HUES48 (cell line): ENCODE measurements around the gene RHAG.

Source experiments
- H3K27ac ChIP-seq: one replicate; pipeline ENCODE4 v1.7.0; 2013; ENCODE audit warnings: low read depth, low read length, inconsistent platforms
- H3K27me3 ChIP-seq: 2 replicates; pipeline ENCODE4 v1.6.1; 2013; ENCODE audit warnings: mild to moderate bottlenecking, low read length; ENCODE audit not compliant: control insufficient read depth, insufficient read depth
- H3K36me3 ChIP-seq: 2 replicates; pipeline ENCODE4 v1.6.1; 2013; ENCODE audit warnings: low read length; ENCODE audit not compliant: control insufficient read depth, insufficient read depth
- H3K4me1 ChIP-seq: 2 replicates; pipeline ENCODE4 v1.6.1; 2013; ENCODE audit warnings: mild to moderate bottlenecking, low read length; ENCODE audit not compliant: control insufficient read depth, insufficient read depth
- H3K4me3 ChIP-seq: 2 replicates; pipeline ENCODE4 v1.5.1; 2013; ENCODE audit warnings: mild to moderate bottlenecking, low read depth, low read length
- H3K9ac ChIP-seq: 2 replicates; pipeline ENCODE4 v1.6.1; 2013; ENCODE audit warnings: mild to moderate bottlenecking, low read depth, low read length, moderate library complexity
- H3K9me3 ChIP-seq: 2 replicates; pipeline ENCODE4 v1.6.1; 2013; ENCODE audit warnings: low read length; ENCODE audit not compliant: control insufficient read depth, insufficient read depth

Gene RHAG

DNA sequence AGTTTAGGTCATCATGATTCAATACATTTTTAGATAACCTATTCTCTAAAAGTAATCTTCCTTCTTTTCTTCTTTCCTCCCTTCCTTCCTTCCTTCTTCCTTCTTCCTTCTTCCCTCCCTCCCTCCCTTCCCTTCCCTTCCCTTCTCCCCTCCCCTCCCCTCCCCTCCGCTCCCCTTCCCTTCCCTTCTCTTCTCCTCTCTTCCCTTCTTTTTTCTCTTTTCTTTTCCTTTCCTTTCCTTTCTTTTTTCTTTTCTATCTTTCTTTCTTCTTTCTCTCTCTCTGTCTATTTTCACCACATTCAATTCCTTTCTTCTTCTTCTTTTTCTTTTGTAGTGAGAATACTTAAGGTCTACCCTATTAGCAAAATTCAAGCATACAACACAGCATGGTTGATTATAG, 17.3 kb upstream of the RHAG start:
- Histone ChIP-seq H3K27me3 (no peaks in the 10 kb centered on the region), H3K9me3 (no peaks in the 10 kb centered on the region), H3K4me3 (no peak overlapping the region), H3K9ac (no peak overlapping the region), H3K4me1 (no peaks in the 10 kb centered on the region), H3K27ac (no peak overlapping the region), H3K36me3 (no peaks in the 10 kb centered on the region)

DNA sequence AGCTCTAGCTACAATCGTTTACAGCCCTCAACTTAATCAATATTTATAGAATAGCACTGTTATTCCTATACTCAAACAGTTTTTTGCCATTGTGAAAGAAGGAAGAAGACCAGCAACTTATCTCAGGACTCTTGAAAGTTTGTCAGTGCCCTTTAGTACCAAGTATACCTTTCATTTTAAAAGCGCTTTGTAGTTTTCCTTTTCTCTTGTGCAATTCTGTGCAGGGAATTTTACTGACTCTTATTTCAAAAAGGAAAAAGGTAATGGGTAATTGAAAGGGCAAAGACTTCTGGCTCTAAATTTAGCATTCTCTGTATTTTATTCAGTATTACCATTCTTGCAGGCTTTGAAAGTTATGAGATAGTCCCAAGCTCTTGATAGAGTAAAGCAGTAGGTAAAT, 16.8 kb upstream of the RHAG start:
- no peaks in the 10 kb centered on the region for H3K9me3 ChIP-seq
- H3K27ac ChIP-seq, result no peak overlapping the region

DNA sequence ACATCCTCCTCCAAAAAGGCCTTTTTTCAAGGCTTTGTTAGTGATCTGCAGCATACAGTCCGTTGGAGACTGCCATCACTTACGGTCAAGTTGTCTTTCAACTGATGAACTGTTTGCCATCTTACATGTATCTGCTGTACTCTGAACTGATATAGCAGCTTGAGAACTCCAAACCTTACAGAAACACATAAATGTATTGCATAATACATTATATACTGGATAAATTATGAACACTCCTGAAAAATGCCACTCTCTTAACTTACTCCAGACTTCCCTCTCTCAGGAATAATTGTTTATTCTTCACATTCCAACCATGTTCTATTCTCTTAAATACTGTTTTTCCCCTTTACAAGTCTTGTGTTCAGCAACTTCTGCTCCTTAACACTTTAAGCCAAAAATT, 14.6 kb upstream of the RHAG start:
- no peak overlapping the region for H3K9ac ChIP-seq
- H3K27me3 ChIP-seq, result no peaks in the 10 kb centered on the region
- H3K36me3 ChIP-seq, result no peaks in the 10 kb centered on the region
- no peak overlapping the region for H3K4me3 ChIP-seq
- H3K9me3 ChIP-seq, result no peaks in the 10 kb centered on the region
- no peak overlapping the region for H3K27ac ChIP-seq
- H3K4me1 ChIP-seq, result no peaks in the 10 kb centered on the region

More for the DNA sequence above, 16.8 kb upstream of the RHAG start:
- Histone ChIP-seq H3K4me1 (no peaks in the 10 kb centered on the region), H3K36me3 (no peaks in the 10 kb centered on the region), H3K27me3 (no peaks in the 10 kb centered on the region), H3K4me3 (no peak overlapping the region), H3K9ac (no peak overlapping the region)

DNA sequence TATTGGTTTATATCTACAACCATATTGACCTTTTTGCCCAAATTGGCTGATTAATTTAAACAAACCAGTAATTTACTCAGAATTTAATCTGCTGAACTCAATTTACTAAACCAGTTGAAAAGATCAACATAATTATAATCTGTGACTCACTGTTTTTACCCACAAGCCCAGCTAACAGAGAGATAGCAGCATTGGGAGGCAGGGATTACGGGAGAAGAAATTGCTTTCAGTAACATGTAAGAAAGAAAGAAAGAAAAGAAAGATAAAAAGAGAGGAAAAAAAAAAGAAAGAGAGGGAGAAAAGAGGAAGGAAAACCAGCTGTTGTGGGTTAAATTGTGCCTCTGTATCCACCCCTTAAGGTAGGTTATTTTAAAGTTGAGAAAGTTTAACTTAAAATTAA, 13.3 kb upstream of the RHAG start:
- Histone ChIP-seq H3K4me3 (no peak overlapping the region), H3K9me3 (no peaks in the 10 kb centered on the region), H3K9ac (no peak overlapping the region), H3K4me1 (no peaks in the 10 kb centered on the region), H3K27ac (no peak overlapping the region), H3K27me3 (no peaks in the 10 kb centered on the region), H3K36me3 (no peaks in the 10 kb centered on the region)

DNA sequence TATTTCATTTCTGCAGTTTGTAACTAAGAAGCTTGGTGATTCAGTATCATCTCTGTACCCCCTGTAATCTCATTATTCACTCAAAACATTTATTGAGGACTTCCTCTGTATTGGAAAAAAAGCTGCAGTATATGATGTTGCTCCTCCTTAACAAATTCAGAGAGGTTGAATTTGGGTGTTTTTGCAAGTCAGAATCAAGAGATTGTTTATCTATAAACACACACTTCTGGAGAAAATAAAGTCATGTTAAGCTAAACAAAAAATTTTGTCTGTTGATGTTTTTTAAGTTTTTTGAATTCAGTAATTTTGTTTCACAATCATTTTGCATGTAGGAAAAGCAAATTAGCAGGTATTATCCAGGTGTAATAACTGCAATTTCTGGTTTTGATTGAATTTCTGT, 11.4 kb upstream of the RHAG start:
- no peaks in the 10 kb centered on the region for H3K36me3 ChIP-seq
- H3K27ac ChIP-seq, result no peak overlapping the region
- no peak overlapping the region for H3K4me3 ChIP-seq
- H3K27me3 ChIP-seq, result no peaks in the 10 kb centered on the region
- H3K9ac ChIP-seq, result no peak overlapping the region
- H3K9me3 ChIP-seq, result no peaks in the 10 kb centered on the region
- no peaks in the 10 kb centered on the region for H3K4me1 ChIP-seq

DNA sequence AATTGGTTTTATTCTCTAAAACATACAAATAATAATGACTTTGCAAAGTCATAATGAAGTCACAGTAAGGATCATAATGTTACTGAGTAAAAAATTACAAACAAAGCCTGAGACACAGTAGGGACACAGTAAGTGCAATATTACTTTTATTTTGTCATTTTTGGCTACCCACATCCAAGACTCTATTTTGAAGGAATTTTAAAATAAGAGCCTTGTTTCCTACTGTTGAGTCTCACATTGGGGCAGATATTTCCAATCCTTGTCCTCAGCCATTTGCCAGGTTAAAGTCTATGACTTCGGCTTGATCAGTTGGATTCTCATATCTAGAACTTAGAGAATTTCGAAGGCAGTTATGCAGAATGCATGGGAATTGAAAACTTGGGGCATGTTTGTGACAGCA, 10.8 kb upstream of the RHAG start:
- Histone ChIP-seq H3K27ac (no peak overlapping the region), H3K4me3 (no peak overlapping the region), H3K36me3 (no peaks in the 10 kb centered on the region), H3K4me1 (no peaks in the 10 kb centered on the region), H3K9ac (no peak overlapping the region), H3K9me3 (no peaks in the 10 kb centered on the region), H3K27me3 (no peaks in the 10 kb centered on the region)

DNA sequence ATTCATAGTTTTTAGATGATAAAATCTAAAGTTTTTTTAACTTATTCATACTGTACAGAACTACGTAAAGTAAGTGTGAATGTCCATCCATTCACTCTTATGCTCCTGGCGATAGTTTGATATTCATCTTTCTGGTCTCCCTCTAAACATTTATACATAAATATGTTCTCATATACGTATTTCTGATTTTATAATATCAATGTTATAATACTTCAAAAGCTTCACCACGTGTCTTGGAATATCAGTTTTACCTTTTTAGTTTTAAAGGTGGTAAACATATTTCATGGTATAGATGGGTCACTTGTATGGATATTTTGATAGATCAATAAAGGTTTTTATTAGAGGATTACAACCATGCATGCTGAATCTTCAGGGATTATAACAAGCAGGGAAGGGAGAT, 10.3 kb upstream of the RHAG start:
- H3K4me3 ChIP-seq, result no peak overlapping the region
- H3K27me3 ChIP-seq, result no peaks in the 10 kb centered on the region
- H3K4me1 ChIP-seq, result no peaks in the 10 kb centered on the region
- no peaks in the 10 kb centered on the region for H3K36me3 ChIP-seq
- H3K9ac ChIP-seq, result no peak overlapping the region
- no peak overlapping the region for H3K27ac ChIP-seq
- H3K9me3 ChIP-seq, result no peaks in the 10 kb centered on the region

DNA sequence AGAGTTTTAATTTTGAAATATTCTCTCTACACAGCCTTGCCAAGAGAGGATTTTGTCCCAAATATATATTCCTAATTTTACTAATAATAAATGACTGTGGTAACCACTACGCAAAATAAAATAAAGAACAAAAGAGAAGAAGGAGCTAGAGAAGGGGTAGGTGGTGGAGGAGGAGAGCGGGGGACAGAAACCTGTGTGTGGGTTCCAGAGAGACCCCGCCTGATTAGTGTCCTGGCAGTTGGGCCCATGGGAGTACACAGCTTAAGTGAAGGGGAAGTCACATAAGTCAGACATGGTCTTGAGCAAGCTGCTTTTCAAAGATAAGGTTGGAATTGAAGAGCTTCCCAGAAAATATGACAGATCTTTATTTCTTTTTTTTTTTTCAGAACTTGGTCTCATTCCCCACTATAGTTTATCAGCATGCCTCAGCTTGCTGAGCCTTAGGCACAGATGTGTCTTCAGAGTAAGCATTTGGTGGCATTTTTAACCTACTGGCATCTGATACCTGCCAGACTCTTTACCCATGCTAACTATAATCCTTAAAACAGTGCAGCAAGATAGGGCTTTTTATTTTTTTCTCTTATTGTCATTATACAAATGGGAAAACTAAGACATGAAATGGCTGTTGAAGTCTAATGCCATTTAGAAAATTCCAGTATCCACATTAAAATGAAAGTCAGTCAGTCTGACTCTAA, 9.6 kb upstream of the RHAG start:
- Histone ChIP-seq H3K9me3 (no peaks in the 10 kb centered on the region), H3K27ac (no peak overlapping the region), H3K9ac (no peak overlapping the region), H3K27me3 (no peaks in the 10 kb centered on the region), H3K4me3 (no peak overlapping the region), H3K36me3 (no peaks in the 10 kb centered on the region), H3K4me1 (no peaks in the 10 kb centered on the region)

DNA sequence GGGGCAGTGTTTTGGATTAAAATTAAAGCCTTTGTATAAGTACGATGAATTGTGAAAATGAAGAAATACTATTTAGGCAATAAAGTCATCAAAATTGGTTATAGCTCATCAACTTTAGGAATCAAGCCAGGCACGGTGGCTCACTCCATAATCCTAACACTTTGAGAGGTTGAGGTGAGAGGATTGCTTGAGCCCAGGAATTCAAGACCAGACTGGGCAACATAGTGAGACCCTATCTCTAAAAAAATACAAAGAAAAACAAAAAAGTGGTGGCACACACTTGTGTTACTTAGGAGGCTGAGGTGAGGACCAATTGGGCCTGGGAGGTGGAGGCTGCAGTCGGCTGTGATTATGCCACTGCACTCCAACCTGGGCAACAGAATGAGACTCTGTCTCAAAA, 8.5 kb upstream of the RHAG start:
- H3K9ac ChIP-seq, result no peak overlapping the region
- no peaks in the 10 kb centered on the region for H3K36me3 ChIP-seq
- no peak overlapping the region for H3K27ac ChIP-seq
- H3K4me3 ChIP-seq, result no peak overlapping the region
- no peaks in the 10 kb centered on the region for H3K4me1 ChIP-seq
- no peaks in the 10 kb centered on the region for H3K27me3 ChIP-seq
- H3K9me3 ChIP-seq, result no peaks in the 10 kb centered on the region

DNA sequence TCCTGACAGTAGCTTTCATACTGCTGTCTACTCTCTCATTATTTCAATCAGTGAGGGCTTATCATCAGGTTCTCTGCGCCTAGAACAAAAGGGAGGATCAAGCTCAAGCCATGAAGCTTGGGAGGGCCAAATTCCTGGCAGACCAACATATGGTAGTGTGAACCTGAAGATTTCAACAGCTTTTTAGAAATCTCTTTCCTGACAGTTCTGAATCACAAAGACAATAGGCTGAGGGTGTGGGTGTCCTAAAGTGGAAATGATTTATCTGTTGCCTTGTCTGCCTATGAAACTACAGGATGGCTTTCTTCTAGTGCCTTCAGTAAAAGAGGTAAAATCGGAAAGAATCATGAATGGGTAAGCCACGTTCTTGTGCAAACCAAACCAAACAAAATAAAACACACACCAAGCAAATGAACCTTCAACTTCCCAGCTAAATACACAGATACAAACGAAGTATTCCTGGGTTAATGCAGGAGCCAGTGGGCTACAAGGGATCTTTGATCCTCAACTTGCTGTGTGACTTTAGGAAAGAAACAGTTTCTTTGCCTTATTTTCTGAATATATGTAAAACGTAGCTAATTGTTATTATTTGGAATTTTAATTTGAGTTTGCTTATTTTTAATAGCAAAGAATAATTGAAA, 2.7 kb upstream of the RHAG start:
- H3K9me3 ChIP-seq, result no peaks in the 10 kb centered on the region
- H3K9ac ChIP-seq, result no peak overlapping the region
- no peaks in the 10 kb centered on the region for H3K36me3 ChIP-seq
- H3K4me1 ChIP-seq, result no peaks in the 10 kb centered on the region
- no peak overlapping the region for H3K27ac ChIP-seq
- H3K4me3 ChIP-seq, result no peak overlapping the region
- no peaks in the 10 kb centered on the region for H3K27me3 ChIP-seq

DNA sequence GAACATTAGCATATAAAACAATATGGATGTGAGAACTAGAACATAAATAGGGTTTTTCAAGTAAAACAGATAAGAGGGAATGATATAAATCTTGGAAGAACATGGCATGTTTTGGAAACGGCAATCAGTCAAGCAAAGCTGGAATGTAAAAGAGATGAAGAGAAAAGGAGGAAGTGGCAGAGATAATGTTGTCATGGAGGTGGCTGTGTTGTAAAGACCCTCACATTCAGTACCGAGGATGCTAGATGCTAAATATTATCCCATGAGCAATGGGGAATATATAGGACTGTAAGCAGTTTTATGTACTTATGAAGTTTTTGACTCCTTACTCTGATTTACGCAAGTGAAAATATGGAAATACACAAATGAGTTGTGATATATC, 702 bp upstream of the RHAG start:
- no peak overlapping the region for H3K9ac ChIP-seq
- H3K9me3 ChIP-seq, result no peaks in the 10 kb centered on the region
- H3K36me3 ChIP-seq, result no peaks in the 10 kb centered on the region
- H3K27me3 ChIP-seq, result no peaks in the 10 kb centered on the region
- no peak overlapping the region for H3K27ac ChIP-seq
- H3K4me1 ChIP-seq, result peaks cover under 1% of the 10 kb centered on the region; the same call in 1 of the 2 replicates
- H3K4me3 ChIP-seq, result no peak overlapping the region
